Measurements from ENCODE around the gene CD8A.
"Not testable (repeated sequence)": the region's sequence is repeated elsewhere in the genome, so short reads cannot be mapped to it uniquely, and the experiment has no call there.

CD8A gene

GRCh38 chr2:86790676-86791572 is at the start of gene CD8A:
Gene CD8A, minus strand, starts transcription at chr2:86790913. Its CDS starts 88 bp downstream, at chr2:86790825.
- no peak for DNase-seq (ENCODE audit: low read depth in 4 of 4, low spot score in 1 of 4)

DNA sequence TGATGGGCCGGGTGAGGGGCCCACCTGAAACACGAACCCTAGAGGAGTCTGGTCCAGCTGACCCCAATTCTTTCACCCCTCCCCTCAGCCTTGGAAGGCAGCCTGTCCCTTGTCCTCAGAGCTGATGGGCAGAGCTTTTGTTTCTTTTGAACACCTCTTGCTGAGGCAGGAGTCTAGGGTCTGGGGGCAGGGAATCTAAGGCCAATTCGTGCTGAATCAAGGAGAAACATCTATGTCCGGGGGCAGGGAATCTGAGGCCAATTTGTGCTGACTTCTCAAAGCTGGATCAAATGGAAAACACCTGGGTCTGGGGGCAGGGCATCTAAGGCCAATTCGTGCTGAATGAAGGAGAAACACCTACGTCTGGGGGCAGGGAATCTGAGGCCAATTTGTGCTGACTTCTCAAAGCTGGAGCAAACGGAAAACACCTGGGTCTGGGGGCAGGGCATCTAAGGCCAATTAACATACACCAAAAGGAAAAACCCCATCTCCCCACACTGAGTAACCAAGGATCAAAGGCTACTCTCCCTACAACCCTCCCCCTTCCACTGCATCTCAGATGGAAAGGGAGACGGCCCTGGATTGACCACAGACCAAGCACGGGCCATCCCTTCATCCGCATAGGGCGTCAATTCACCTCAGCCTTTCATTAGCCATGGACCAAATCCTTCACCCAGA is 49.3 kb upstream of the CD8A start:
- DNase-seq (ENCODE audit: low read depth in 4 of 4, low spot score in 1 of 4) = not testable (repeated sequence)

DNA sequence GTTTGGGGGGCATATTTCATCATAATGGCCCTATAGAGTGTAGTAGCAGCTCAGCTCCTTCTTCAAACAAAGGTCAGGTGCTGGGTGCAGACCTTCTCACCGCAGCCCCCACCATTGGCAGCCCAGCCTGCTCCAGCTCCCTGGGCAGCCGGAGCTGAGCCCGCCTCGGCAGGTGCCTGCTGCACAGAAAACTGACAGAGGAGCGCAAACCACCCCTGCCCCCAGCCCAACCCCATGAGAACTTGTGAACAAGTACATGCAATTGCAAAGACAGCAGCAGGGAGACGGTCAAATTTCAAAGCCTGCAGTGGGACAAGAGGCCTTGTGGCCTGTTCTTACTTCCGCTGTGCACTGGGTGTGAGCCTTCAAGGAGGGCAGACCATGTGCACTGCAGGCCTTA is 48.7 kb upstream of the CD8A start:
- DNase-seq (ENCODE audit: low read depth in 4 of 4, low spot score in 1 of 4) = not testable (repeated sequence)

GRCh38 chr2:86837714-86838113 is 47.0 kb upstream of the CD8A start:
- DNase-seq (ENCODE audit: low read depth in 4 of 4, low spot score in 1 of 4) = not testable (repeated sequence)

- DNase-seq (ENCODE audit: low read depth in 4 of 4, low spot score in 1 of 4) = peak in 2 of 4 experiments; percentile 24 to 45
Measured at GRCh38 chr2:86836915-86837695, 46.4 kb upstream of the CD8A start.

GRCh38 chr2:86835548-86835889 is 44.8 kb upstream of the CD8A start:
- DNase-seq (ENCODE audit: low read depth in 4 of 4, low spot score in 1 of 4) = not testable (repeated sequence)

DNA sequence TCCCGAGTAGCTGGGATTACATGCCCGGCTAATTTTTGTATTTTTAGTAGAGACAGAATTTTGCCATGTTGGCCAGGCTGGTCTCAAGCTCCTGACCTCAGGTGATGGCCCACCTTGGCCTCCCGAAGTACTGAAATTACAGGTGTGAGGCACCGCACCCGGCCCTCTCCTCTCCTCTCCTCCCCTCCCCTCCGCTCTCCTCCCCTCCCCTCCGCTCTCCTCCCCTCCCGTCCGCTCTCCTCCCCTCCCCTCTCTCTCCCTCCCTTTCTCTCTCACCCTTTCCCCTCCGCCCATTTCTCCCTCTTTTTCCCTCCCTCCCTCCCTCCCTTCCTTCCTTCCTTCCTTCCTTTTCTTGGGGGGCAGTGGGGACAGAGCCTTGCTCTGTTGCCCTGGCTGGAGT is 42.6 kb upstream of the CD8A start:
- DNase-seq (ENCODE audit: low read depth in 4 of 4, low spot score in 1 of 4) = no peak

DNA sequence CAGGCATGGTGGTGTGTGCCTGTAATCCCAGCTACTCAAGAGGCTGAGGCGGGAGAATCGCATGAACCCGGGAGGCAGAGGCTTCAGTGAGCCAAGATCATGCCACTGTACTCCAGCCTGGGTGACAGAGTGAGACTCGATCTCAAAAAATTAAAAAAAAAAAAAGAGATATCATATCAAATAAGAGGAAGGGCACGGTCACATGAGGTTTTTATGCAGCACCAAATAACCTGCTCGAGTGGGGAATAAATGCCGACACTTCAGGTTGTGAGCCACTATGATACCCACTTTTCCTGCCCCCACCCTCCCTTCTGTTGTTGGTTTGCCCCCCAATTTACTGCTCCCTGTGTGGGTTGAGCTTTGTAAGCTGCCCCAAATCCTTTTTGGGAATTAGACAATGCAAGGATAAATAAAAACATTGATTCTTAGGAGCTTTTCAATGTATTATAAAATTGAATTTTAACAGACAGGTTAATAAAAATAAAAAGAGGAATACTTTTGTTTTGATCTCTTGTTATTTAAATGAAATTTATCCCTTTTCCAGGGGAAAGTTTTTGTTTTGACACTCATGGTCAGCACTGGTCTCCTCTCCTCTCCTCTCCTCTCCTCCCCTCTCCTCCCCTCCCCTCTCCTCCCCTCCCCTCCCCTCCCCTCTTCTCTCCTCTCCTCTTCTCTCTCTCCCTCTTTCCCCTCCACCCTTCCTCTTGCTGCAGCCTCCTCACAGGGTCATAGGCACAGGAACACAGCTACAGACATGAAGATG is 41.8 kb upstream of the CD8A start:
- no peak for DNase-seq (ENCODE audit: low read depth in 4 of 4, low spot score in 1 of 4)

DNA sequence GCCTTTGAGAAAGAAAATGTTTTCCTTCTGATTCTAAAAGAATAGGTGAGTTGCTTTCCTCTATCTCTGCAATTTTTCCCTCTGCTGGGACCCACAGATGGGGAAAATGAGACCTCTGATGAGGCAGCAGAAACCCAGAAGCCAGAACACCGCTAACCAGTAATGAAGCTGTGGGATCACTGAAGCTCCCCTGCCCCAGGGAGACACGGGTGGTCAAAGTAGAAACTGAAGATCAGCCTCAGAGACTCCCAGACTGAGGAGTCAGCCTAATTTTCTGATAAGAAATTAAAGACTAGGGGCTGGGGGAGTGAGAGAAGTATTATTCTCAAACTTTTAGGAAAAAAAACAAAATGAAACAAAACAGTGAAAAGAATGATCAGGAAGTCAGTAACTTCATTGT is 40.8 kb upstream of the CD8A start:
- DNase-seq (ENCODE audit: low read depth in 4 of 4, low spot score in 1 of 4) = no peak

DNA sequence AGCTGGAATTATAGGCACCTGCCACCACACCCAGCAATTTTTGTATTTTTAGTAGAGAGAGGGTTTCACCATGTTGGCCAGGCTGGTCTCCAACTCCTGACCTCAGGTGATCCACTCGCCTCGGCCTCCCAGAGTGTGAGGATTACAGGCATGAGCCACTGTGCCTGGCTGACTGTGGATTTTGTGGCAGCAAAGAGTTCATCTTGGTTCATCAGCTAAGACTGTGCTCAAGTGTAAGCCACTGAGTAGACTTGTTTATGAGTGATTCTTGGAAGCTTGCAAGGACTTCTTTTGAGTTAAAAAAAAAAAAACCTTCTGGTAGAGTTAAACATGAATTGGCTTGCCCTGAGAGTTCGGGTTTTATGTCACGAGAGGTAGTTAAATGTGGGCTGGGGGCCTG is 36.2 kb upstream of the CD8A start:
- DNase-seq (ENCODE audit: low read depth in 4 of 4, low spot score in 1 of 4) = no peak

GRCh38 chr2:86825693-86826381 is 35.1 kb upstream of the CD8A start:
- DNase-seq (ENCODE audit: low read depth in 4 of 4, low spot score in 1 of 4) = no peak

GRCh38 chr2:86825036-86825692 is 34.5 kb upstream of the CD8A start:
- DNase-seq (ENCODE audit: low read depth in 4 of 4, low spot score in 1 of 4) = no peak

- no peak for DNase-seq (ENCODE audit: low read depth in 4 of 4, low spot score in 1 of 4)
Measured at GRCh38 chr2:86822668-86823345, 32.1 kb upstream of the CD8A start.

DNA sequence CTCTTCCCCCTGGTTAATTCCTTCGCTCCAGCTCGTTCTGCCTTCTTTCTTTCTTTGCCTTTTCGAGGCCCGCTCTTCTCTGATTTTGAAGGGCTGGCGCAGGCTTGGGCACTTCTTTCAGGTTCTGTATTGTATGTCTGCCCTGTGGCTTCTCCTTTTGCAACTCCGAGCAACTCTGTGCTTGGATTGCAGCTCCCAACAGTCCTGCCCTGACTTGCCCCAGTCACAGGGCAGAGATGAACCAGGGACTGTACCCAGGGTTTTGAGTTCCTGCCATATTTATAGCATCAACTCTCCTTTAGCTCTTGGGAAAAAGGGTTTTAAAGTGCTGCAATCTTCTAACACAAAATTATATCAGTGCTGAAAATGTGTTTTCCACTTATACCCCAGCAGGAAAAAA is 31.1 kb upstream of the CD8A start:
- no peak for DNase-seq (ENCODE audit: low read depth in 4 of 4, low spot score in 1 of 4)

DNA sequence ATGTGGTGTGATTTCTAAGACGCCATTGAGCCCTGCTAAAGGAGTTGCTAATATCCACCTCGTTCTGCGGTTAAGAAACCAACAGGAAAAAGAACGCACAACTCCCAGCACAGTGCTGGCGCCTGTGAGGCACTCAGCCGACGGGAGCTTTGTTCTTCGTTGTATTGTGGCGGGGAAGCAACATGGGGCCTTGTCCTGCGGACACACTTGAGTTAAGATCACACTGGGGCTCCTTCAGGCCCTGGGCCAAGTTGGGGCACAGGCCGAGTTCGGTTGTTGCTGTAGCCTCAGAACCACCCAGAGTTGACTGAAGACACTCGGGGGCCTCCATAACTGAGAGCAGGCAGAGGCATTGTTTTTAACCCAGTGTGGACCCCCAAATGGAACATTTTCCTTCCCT is 30.6 kb upstream of the CD8A start:
- DNase-seq (ENCODE audit: low read depth in 4 of 4, low spot score in 1 of 4) = no peak

DNA sequence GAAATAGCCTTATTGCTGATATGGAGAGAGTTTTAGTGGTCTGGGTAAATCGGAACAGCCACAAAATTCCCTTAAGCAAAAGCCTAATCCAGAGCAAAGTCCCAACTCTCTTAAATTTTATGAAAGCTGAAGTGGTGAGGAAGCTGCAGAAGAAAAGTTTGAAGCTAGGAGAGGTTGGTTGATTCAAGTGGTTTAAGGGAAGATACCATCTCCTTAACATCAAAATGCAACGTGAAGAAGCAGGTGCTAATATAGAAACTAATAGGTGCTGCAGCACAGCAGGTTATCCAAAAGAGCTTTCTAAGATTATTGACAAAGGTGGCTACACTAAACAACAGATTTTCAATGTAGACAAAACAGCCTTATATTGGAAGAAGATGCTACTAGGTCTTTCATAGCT is 28.2 kb upstream of the CD8A start:
- no peak for DNase-seq (ENCODE audit: low read depth in 4 of 4, low spot score in 1 of 4)

- no peak for DNase-seq (ENCODE audit: low read depth in 4 of 4, low spot score in 1 of 4)
Measured at GRCh38 chr2:86818114-86818801, 27.5 kb upstream of the CD8A start.

- DNase-seq (ENCODE audit: low read depth in 4 of 4, low spot score in 1 of 4) = no peak
Measured at GRCh38 chr2:86815611-86816010, 24.9 kb upstream of the CD8A start.

Data from stimulated activated CD4-positive, alpha-beta T cell treated with anti-CD3 and anti-CD28 coated beads, Interleukin-1b, Interleukin-23, amount 100 ng/mL, for 24 hours (primary cell).